Measurements from ENCODE around the gene SLCO3A1.

SLCO3A1 gene

DNA sequence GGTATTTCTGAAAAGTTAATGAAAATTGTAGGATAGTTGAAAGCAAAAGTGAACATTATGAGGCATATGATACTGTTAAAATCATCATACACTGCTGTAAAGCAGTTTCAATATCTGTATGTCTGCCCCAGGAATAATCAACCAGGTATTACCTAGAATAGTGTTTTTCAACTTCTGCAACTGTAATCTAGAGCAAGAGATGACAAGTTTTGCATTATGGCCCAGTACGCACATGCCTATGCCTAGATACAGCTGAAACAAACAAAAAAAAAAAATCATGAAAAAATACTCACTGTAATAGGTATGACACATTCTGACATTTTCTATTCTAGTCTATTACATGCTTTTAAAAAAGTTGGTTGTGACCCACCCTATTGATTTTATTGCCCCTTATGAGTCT is 299.5 kb downstream of the SLCO3A1 start:
- H3K4me3 ChIP-seq (ENCODE audit: low read depth, low read length), result no peak overlapping the region
- peaks cover 19% of the 10 kb centered on the region for H3K4me1 ChIP-seq (ENCODE audit: control insufficient read depth, insufficient read depth, low read length)
- TF ChIP-seq ZNF830 (tag by site-specific recombination; IDR thresholded peaks at IDR 0.05; ENCODE audit: low read depth), result no peak
- TF ChIP-seq OSR2 (tag by site-specific recombination; IDR thresholded peaks at IDR 0.05), result no peak
- TF ChIP-seq ZNF571 (tag by site-specific recombination; IDR thresholded peaks at IDR 0.05), result no peak
- TF ChIP-seq ZBTB7A (tag by site-specific recombination; IDR thresholded peaks at IDR 0.05; ENCODE audit: low read depth), result no peak
- no peak for TF ChIP-seq ZNF274 (IDR thresholded peaks at IDR 0.05; ENCODE audit: low read length)
- TF ChIP-seq ZNF274 (tag by site-specific recombination; IDR thresholded peaks at IDR 0.05; ENCODE audit: borderline replicate concordance), result no peak
- no peak for TF ChIP-seq YY1 (tag by site-specific recombination; IDR thresholded peaks at IDR 0.05)
- no peak for TF ChIP-seq OVOL3 (tag by site-specific recombination; IDR thresholded peaks at IDR 0.05)
- TF ChIP-seq ZNF112 (tag by site-specific recombination; IDR thresholded peaks at IDR 0.05), result no peak
- no peak for TF ChIP-seq ZNF626 (tag by site-specific recombination; IDR thresholded peaks at IDR 0.05)
- no peak for TF ChIP-seq ZNF138 (tag by site-specific recombination; IDR thresholded peaks at IDR 0.05; ENCODE audit: borderline replicate concordance)
- no peak for TF ChIP-seq ZNF280D (tag by site-specific recombination; IDR thresholded peaks at IDR 0.05)
- H3K36me3 ChIP-seq (ENCODE audit: control insufficient read depth in 2 of 2, insufficient read depth in 1 of 2, low read length in 2 of 2), result no peaks in the 10 kb centered on the region
- POLR2A ChIA-PET, result no interaction called here
- H3K27ac ChIP-seq (ENCODE audit: extremely low read depth, low read depth, low read length), result no peak overlapping the region
- CTCF ChIA-PET, result no interaction called here
- H3K9me3 ChIP-seq (ENCODE audit: control insufficient read depth, insufficient read depth, low read depth, low read length), result no peaks in the 10 kb centered on the region

DNA sequence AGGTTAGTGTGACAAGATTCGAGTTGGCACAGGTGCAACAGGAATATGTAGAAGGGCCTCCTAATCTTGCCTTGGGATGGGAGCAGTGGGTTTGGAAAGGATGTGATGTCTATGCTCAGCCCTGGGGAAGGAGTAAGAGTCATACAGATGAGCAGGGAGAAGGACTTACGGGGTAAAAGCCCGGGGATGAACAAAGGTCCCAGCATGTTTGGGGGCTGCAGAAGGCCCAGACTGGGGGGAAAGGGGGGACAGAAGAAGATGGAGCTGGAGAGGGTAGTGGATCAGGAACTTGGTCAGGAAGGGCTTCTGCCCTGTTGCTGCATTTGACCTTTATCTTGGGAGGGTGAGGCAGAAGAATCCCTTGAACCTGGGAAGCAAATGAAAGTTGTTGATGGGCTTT is 300.1 kb downstream of the SLCO3A1 start:
- Histone ChIP-seq H3K9me3 (ENCODE audit: control insufficient read depth, insufficient read depth, low read depth, low read length) (no peaks in the 10 kb centered on the region), H3K36me3 (ENCODE audit: control insufficient read depth in 2 of 2, insufficient read depth in 1 of 2, low read length in 2 of 2) (no peaks in the 10 kb centered on the region), H3K4me1 (ENCODE audit: control insufficient read depth, insufficient read depth, low read length) (peaks cover 19% of the 10 kb centered on the region), H3K27ac (ENCODE audit: extremely low read depth, low read depth, low read length) (no peak overlapping the region), H3K4me3 (ENCODE audit: low read depth, low read length) (no peak overlapping the region)
- POLR2A ChIA-PET, result no interaction called here
- CTCF ChIA-PET, result no interaction called here
- TF ChIP-seq, protein P1, sequence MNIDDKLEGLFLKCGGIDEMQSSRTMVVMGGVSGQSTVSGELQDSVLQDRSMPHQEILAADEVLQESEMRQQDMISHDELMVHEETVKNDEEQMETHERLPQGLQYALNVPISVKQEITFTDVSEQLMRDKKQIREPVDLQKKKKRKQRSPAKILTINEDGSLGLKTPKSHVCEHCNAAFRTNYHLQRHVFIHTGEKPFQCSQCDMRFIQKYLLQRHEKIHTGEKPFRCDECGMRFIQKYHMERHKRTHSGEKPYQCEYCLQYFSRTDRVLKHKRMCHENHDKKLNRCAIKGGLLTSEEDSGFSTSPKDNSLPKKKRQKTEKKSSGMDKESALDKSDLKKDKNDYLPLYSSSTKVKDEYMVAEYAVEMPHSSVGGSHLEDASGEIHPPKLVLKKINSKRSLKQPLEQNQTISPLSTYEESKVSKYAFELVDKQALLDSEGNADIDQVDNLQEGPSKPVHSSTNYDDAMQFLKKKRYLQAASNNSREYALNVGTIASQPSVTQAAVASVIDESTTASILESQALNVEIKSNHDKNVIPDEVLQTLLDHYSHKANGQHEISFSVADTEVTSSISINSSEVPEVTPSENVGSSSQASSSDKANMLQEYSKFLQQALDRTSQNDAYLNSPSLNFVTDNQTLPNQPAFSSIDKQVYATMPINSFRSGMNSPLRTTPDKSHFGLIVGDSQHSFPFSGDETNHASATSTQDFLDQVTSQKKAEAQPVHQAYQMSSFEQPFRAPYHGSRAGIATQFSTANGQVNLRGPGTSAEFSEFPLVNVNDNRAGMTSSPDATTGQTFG (tag by site-specific recombination; IDR thresholded peaks at IDR 0.05; ENCODE audit: borderline replicate concordance), result no peak
- TF ChIP-seq SCRT2 (tag by site-specific recombination; IDR thresholded peaks at IDR 0.05), result no peak

DNA sequence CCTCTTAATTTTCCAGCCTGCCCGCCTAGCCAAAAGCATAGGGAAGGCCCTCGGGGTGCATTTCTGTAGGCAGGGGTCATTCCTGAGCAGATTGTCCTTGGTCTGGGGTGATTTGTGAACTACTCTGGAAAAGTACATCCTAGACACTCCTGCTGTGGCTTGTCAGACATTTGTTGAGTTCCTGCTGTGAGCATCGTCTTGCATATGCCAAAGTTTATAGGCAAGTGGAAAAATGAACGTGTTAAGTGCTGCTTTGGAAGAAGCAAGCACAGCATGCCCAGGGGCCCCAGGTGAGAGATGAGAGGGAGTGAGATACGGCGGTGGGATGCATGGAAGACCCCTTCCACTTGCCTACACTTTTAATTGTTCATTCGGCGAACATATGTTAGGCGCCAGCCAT is 302.4 kb downstream of the SLCO3A1 start:
- H3K4me1 ChIP-seq (ENCODE audit: control insufficient read depth, insufficient read depth, low read length), result peaks cover 23% of the 10 kb centered on the region
- no peaks in the 10 kb centered on the region for H3K36me3 ChIP-seq (ENCODE audit: control insufficient read depth in 2 of 2, insufficient read depth in 1 of 2, low read length in 2 of 2)
- H3K4me3 ChIP-seq (ENCODE audit: low read depth, low read length), result no peak overlapping the region
- ChIA-PET CTCF (no interaction called here), POLR2A (no interaction called here)
- no peak overlapping the region for H3K27ac ChIP-seq (ENCODE audit: extremely low read depth, low read depth, low read length)
- H3K9me3 ChIP-seq (ENCODE audit: control insufficient read depth, insufficient read depth, low read depth, low read length), result no peaks in the 10 kb centered on the region
- no peak for TF ChIP-seq TCF7L2 (IDR thresholded peaks at IDR 0.05; ENCODE audit: borderline replicate concordance, low read depth, low read length)
- 0 out of 2 replicates have a peak, but pooled peaks have one; percentile 10 for TF ChIP-seq ZBTB8A (tag by site-specific recombination; IDR thresholded peaks at IDR 0.05)
- TF ChIP-seq, protein P2, sequence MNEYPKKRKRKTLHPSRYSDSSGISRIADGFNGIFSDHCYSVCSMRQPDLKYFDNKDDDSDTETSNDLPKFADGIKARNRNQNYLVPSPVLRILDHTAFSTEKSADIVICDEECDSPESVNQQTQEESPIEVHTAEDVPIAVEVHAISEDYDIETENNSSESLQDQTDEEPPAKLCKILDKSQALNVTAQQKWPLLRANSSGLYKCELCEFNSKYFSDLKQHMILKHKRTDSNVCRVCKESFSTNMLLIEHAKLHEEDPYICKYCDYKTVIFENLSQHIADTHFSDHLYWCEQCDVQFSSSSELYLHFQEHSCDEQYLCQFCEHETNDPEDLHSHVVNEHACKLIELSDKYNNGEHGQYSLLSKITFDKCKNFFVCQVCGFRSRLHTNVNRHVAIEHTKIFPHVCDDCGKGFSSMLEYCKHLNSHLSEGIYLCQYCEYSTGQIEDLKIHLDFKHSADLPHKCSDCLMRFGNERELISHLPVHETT (tag by site-specific recombination; IDR thresholded peaks at IDR 0.05), result no peak
- TF ChIP-seq ZNF433 (tag by site-specific recombination; IDR thresholded peaks at IDR 0.05; ENCODE audit: low read depth), result no peak
- no peak for TF ChIP-seq ZNF211 (tag by site-specific recombination; IDR thresholded peaks at IDR 0.05; ENCODE audit: low read depth)
- TF ChIP-seq FEZF1 (tag by site-specific recombination; IDR thresholded peaks at IDR 0.05), result peak; percentile 75
- 0 out of 2 replicates have a peak, but pooled peaks have one; percentile 51 for TF ChIP-seq BCL11B (tag by site-specific recombination; IDR thresholded peaks at IDR 0.05; ENCODE audit: low read depth)
- no peak for TF ChIP-seq ZNF626 (tag by site-specific recombination; IDR thresholded peaks at IDR 0.05)
- no peak for TF ChIP-seq ZNF138 (tag by site-specific recombination; IDR thresholded peaks at IDR 0.05; ENCODE audit: borderline replicate concordance)
- no peak for TF ChIP-seq ZFP69B (tag by site-specific recombination; IDR thresholded peaks at IDR 0.05)
- TF ChIP-seq ZNF350 (tag by site-specific recombination; IDR thresholded peaks at IDR 0.05), result no peak
- no peak for TF ChIP-seq ZNF571 (tag by site-specific recombination; IDR thresholded peaks at IDR 0.05)
- TF ChIP-seq ZNF658 (tag by site-specific recombination; IDR thresholded peaks at IDR 0.05), result no peak
- no peak for TF ChIP-seq KLF16 (tag by site-specific recombination; IDR thresholded peaks at IDR 0.05)
- TF ChIP-seq REPIN1 (tag by site-specific recombination; IDR thresholded peaks at IDR 0.05; ENCODE audit: low read depth), result no peak
- no peak for TF ChIP-seq ZNF677 (tag by site-specific recombination; IDR thresholded peaks at IDR 0.05)
- TF ChIP-seq HOXA7 (CRISPR knock-in tag; IDR thresholded peaks at IDR 0.05; ENCODE audit: borderline replicate concordance), result no peak
